B cell (primary cell): Measurements from ENCODE around the gene EXD3.

Experiments
- EZH2 ChIP-seq: IDR thresholded peaks from 2 replicates; pipeline ENCODE4 v1.6.1; 2012; ENCODE audit warnings: borderline replicate concordance, low read depth, mild to moderate bottlenecking, moderate library complexity, low read length; ENCODE audit not compliant: insufficient read depth, poor library complexity, severe bottlenecking
- TF ChIP-seq, protein P1 (sequence below): fragments of 200-600 bp; IDR thresholded peaks from one replicate; pipeline ENCODE4 v1.8.0; 2022; ENCODE audit warnings: antibody characterized with exemption, mild to moderate bottlenecking

DNA sequence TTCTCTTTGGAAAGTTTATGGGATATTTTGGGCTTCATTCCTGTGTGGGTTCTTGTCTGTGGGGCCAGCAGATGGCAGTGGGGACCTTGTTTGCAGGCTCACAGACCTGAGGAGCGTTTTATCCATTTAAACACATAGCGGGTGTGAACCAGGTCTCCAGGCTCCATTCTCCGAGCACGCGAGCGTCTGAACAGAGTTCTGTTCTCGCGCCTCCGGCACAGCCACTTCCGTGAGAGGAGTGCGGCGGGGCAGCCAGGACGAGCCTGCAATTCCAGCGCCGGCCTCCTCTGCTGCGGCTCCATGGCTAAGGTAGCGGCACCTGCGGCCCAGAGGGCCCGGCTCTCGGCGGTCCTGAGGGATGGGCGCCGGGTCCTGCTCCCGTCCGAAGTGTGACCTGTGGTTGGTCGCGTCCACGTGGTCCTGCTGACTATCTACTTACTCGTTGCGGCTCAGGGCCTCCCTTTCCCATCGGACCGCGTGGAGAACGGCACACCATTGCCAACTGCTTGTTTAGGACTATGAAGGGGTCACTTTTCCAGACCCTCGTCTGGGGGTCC, 128.2 kb downstream of the EXD3 start:
- TF ChIP-seq EZH2 = no peak
- TF ChIP-seq, protein P1, sequence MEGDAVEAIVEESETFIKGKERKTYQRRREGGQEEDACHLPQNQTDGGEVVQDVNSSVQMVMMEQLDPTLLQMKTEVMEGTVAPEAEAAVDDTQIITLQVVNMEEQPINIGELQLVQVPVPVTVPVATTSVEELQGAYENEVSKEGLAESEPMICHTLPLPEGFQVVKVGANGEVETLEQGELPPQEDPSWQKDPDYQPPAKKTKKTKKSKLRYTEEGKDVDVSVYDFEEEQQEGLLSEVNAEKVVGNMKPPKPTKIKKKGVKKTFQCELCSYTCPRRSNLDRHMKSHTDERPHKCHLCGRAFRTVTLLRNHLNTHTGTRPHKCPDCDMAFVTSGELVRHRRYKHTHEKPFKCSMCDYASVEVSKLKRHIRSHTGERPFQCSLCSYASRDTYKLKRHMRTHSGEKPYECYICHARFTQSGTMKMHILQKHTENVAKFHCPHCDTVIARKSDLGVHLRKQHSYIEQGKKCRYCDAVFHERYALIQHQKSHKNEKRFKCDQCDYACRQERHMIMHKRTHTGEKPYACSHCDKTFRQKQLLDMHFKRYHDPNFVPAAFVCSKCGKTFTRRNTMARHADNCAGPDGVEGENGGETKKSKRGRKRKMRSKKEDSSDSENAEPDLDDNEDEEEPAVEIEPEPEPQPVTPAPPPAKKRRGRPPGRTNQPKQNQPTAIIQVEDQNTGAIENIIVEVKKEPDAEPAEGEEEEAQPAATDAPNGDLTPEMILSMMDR = no peak
